Measurements from ENCODE around the gene BEAN1. TPM values are rescaled to one million over a fixed set of nuclear protein-coding genes. Genes with fewer than 3 reads are reported as not detected.

The BEAN1 gene
- total RNA-seq, 6 experiments from 2014 or later, result not detected

DNA sequence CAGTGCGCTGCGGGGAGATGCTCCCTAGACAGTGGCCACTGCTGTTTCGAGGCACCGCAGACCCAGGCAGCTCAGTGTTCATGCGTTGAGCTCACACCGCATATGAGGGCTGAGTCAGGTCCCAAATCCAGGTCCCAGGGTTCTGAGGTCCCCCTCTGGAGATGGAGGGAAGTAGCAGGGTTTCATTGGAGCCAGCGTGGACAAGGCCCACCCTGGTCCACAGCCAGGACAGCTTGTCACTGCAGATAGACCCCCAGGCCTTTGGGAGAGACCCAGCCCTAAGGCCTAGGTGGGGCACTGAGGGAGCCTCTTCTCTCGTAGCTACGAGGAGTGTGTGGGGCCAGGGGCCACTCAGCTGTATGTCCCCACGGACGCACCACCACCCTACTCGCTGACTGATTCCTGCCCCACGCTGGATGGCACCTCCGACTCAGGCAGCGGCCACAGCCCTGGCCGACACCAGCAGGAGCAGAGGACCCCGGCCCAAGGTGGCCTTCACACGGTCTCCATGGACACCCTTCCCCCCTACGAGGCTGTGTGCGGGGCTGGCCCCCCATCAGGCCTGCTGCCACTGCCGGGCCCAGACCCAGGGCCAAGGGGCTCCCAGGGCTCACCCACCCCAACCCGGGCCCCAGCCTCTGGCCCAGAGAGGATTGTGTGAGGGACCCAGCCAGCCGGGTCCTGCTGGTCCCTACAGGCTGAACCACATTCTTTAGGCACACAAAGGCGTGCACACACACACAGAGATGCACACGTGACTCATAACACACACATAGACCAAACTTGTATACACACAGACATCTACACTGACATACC lies 53.4 kb downstream of the BEAN1 start:
- H3K27me3 Mint-ChIP-seq (ENCODE audit: insufficient read depth), result peaks cover 6% of the 10 kb centered on the region
- H3K4me3 Mint-ChIP-seq, result no peak overlapping the region
- no peak overlapping the region for H3K27ac Mint-ChIP-seq
- no peaks in the 10 kb centered on the region; the same call in none of the 2 replicates for H3K4me1 Mint-ChIP-seq (ENCODE audit: low read depth)
- TF ChIP-seq, protein P1, sequence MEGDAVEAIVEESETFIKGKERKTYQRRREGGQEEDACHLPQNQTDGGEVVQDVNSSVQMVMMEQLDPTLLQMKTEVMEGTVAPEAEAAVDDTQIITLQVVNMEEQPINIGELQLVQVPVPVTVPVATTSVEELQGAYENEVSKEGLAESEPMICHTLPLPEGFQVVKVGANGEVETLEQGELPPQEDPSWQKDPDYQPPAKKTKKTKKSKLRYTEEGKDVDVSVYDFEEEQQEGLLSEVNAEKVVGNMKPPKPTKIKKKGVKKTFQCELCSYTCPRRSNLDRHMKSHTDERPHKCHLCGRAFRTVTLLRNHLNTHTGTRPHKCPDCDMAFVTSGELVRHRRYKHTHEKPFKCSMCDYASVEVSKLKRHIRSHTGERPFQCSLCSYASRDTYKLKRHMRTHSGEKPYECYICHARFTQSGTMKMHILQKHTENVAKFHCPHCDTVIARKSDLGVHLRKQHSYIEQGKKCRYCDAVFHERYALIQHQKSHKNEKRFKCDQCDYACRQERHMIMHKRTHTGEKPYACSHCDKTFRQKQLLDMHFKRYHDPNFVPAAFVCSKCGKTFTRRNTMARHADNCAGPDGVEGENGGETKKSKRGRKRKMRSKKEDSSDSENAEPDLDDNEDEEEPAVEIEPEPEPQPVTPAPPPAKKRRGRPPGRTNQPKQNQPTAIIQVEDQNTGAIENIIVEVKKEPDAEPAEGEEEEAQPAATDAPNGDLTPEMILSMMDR (IDR thresholded peaks at IDR 0.05), result no peak
- no peaks in the 10 kb centered on the region for H3K9me3 Mint-ChIP-seq
- no peaks in the 10 kb centered on the region for H3K36me3 Mint-ChIP-seq (ENCODE audit: low read depth)
- DNase-seq, result no peak

DNA sequence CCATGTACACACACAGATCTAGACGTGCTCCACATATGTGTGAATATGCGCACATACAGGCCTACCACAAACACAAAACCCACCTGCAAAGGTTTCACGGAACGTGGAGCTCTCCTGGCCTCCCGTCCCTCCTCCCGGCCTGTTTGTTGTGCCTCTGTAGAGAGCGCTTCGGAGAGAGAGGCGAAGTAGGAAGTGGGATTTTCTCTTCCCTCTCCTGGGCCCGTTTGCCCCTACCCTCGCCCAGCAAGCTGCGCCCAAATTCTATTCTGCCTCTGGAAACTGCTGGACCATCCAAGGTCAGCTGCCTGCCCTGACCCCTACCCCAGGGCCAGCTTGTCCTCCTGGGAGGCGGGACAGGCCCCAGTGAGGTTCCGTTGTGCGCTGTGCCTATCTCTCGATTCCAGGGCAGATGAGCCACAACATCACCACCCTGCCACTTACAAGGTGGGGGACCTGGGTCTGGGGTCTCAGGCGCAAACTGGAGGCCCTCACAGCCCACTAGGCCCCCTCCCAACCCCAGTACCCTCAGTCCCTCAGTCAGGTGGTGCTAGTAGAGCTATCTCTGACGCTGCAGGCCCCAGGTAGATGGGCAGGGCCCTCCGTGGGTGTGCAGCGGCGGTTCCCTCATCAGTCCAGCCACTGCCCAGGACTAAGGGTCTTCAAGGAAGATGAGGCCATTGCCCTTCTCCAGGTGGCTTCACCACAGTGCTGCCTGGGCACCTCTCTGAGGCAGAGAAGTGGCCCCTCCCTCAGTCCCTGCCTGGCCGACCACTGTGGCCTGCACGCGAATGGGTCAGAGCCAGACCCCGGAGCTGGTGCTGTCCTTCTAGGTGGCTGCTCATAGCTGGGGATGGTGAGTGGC lies 54.2 kb downstream of the BEAN1 start:
- H3K27ac Mint-ChIP-seq, result no peak overlapping the region
- TF ChIP-seq, protein P1 (IDR thresholded peaks at IDR 0.05), result no peak
- DNase-seq, result no peak
- H3K36me3 Mint-ChIP-seq (ENCODE audit: low read depth), result no peaks in the 10 kb centered on the region
- no peaks in the 10 kb centered on the region; the same call in none of the 2 replicates for H3K4me1 Mint-ChIP-seq (ENCODE audit: low read depth)
- no peak overlapping the region for H3K4me3 Mint-ChIP-seq
- peaks cover 3% of the 10 kb centered on the region for H3K27me3 Mint-ChIP-seq (ENCODE audit: insufficient read depth)
- no peaks in the 10 kb centered on the region for H3K9me3 Mint-ChIP-seq

DNA sequence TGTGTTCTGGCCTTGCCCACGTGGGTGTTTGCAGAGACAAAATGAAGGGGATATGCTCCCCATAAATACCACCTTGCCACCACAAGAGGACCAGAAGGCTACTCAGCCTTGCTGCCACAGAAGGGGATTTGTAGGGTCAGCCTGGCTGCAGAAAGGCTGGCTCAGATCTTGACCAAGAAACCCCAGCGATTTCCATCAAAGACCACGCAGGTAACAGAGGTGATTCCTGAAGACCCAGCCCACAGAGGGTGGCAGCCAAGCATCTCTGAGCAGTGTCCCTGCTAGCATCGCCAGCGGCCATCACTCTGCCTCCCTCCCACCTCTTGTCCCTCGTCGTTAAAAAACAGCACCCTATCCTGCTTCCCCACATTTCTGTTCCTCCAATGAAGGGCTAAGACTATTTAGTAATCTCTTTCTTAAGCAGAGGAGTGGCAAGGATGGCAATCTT lies 54.9 kb downstream of the BEAN1 start:
- H3K27me3 Mint-ChIP-seq (ENCODE audit: insufficient read depth), result peaks cover 3% of the 10 kb centered on the region
- TF ChIP-seq, protein P1 (IDR thresholded peaks at IDR 0.05), result peak; percentile 22; the same call in 1 of the 2 replicates
- H3K36me3 Mint-ChIP-seq (ENCODE audit: low read depth), result no peaks in the 10 kb centered on the region
- H3K9me3 Mint-ChIP-seq, result no peaks in the 10 kb centered on the region
- H3K27ac Mint-ChIP-seq, result no peak overlapping the region
- H3K4me3 Mint-ChIP-seq, result no peak overlapping the region
- H3K4me1 Mint-ChIP-seq (ENCODE audit: low read depth), result peaks cover 6% of the 10 kb centered on the region
- DNase-seq, result no peak

DNA sequence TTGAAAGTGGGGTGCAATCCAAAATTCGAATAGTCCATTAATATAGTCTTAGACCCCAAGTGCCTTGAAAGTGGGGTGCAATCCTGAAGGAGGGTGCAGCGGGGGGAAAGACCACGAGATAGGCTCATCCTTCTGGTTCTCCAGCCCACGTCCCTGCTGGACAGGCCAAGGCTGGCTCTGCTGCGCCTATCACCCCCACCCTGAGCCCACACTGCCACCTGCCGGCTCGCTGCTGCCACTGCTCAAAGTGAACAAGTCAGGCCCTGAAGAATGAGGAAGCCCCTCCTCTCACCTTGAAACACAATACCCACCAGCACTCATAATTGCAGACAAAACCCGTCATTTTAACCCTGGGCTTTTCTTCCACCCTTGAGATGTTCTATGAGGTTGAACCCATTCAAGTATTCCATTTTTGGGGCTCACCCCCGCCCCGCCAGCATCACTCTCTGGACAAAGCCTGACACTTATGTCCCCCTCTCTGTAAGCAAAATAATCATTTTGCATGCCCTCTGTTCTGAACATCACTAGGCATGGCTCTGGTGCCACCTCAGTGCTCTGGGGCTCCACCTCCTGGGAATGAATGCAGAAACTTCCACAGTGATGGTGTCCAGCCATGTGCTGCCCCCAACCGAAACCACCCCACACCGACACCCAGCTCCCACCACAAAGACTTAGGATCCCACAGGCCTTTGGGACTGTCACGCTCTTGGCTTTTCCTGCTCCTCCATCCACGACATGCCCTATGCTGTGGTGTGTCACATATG lies 56.8 kb downstream of the BEAN1 start:
- Mint-ChIP-seq H3K27me3 (ENCODE audit: insufficient read depth) (peaks cover 3% of the 10 kb centered on the region), H3K9me3 (no peaks in the 10 kb centered on the region), H3K36me3 (ENCODE audit: low read depth) (no peaks in the 10 kb centered on the region), H3K4me1 (ENCODE audit: low read depth) (peaks cover 15% of the 10 kb centered on the region), H3K27ac (no peak overlapping the region), H3K4me3 (no peak overlapping the region)
- TF ChIP-seq, protein P1 (IDR thresholded peaks at IDR 0.05), result peak; percentile 95
- DNase-seq, result peak; percentile 58
